PC-3 (cell line): ENCODE data around the gene MAP3K21. TPM values are rescaled to one million over a fixed set of nuclear protein-coding genes. Genes with fewer than 3 reads are reported as not detected.

Experiments used
- ATAC-seq: fragments of 200-7000 bp; cut with Tn5 transposase; 2 replicates; pipeline ENCODE4 v1.9.1; 2020; ENCODE audit warnings: mild to moderate bottlenecking, moderate library complexity
- BruUV-seq: library from RNA; stranded (reverse); fragments of 400-500 nt; replicated peaks from 2 replicates; lab custom pipeline; 2021; lab: Mats Ljungman, UMichigan
- CTCF ChIA-PET: fragments of 300-600 bp; sonication (Branson Sonifier 250); formaldehyde crosslinking; loops from one replicate; lab custom pipeline; 2022; ENCODE audit warnings: antibody characterized with exemption; lab: Charles Lee
- POLR2A ChIA-PET: fragments of 300-600 bp; sonication (Branson Sonifier 250); formaldehyde crosslinking; loops from one replicate; lab custom pipeline; 2022; ENCODE audit warnings: antibody characterized with exemption; ENCODE audit not compliant: unreplicated experiment; lab: Charles Lee
- DNase-seq: peaks from one replicate; pipeline ENCODE4 v3.0.0-alpha.2; 2015
- H2AFZ ChIP-seq: fragments of 300-600 bp; sonication (generic); 2 replicates; pipeline ENCODE4 v1.6.0; 2016; ENCODE audit warnings: antibody characterized with exemption, low read length
- H3F3A ChIP-seq: fragments of 300-600 bp; sonication (generic); one replicate; pipeline ENCODE4 v1.6.0; 2017; ENCODE audit warnings: antibody characterized with exemption, low read length, control low read depth, mild to moderate bottlenecking; ENCODE audit not compliant: unreplicated experiment
- H3K27ac ChIP-seq: fragments of 300-600 bp; sonication (generic); 2 replicates; pipeline ENCODE4 v1.5.1; 2016; ENCODE audit warnings: mild to moderate bottlenecking, low read length
- H3K27me3 ChIP-seq: fragments of 300-600 bp; sonication (generic); 2 replicates; pipeline ENCODE4 v1.6.1; 2016; ENCODE audit warnings: low read length, mixed read lengths
- H3K36me3 ChIP-seq: fragments of 300-600 bp; sonication (generic); 2 replicates; pipeline ENCODE4 v1.6.1; 2016; ENCODE audit warnings: low read depth, mixed run types, low read length, mixed read lengths
- H3K4me1 ChIP-seq: fragments of 300-600 bp; sonication (generic); 2 replicates; pipeline ENCODE4 v1.5.1; 2016; ENCODE audit warnings: low read length; ENCODE audit not compliant: insufficient read depth
- H3K4me2 ChIP-seq: fragments of 300-600 bp; sonication (generic); 2 replicates; pipeline ENCODE4 v1.6.0; 2016; ENCODE audit warnings: low read length
- H3K4me3 ChIP-seq: fragments of 300-600 bp; sonication (generic); 2 replicates; pipeline ENCODE4 v1.5.1; 2016; ENCODE audit warnings: mild to moderate bottlenecking, low read length, mixed read lengths
- H3K79me2 ChIP-seq: fragments of 300-600 bp; sonication (generic); 2 replicates; pipeline ENCODE4 v1.6.1; 2017; ENCODE audit warnings: low read length, mixed read lengths
- H3K9ac ChIP-seq: fragments of 300-600 bp; sonication (generic); 2 replicates; pipeline ENCODE4 v1.6.0; 2016; ENCODE audit warnings: mild to moderate bottlenecking, low read length
- H3K9me2 ChIP-seq: fragments of 300-600 bp; sonication (generic); replicated peaks from 2 replicates; pipeline ENCODE4 v1.6.1; 2016; ENCODE audit warnings: mixed run types, low read length, mixed read lengths
- H3K9me3 ChIP-seq: fragments of 300-600 bp; sonication (generic); 2 replicates; pipeline ENCODE4 v1.6.1; 2016; ENCODE audit warnings: low read length, mixed read lengths
- H4K20me1 ChIP-seq: fragments of 300-600 bp; sonication (generic); 2 replicates; pipeline ENCODE4 v1.6.1; 2016; ENCODE audit warnings: low read length, mixed read lengths
- EZH2 ChIP-seq: fragments of 300-600 bp; sonication (generic); IDR thresholded peaks from one replicate; pipeline ENCODE4 v1.6.1; 2017; ENCODE audit warnings: antibody characterized with exemption, mild to moderate bottlenecking, low read length; ENCODE audit not compliant: unreplicated experiment
- EZH2phosphoT487 ChIP-seq: fragments of 300-600 bp; sonication (generic); IDR thresholded peaks from 2 replicates; pipeline ENCODE4 v1.6.1; 2018; ENCODE audit warnings: mild to moderate bottlenecking, antibody characterized with exemption, low read length, borderline replicate concordance
- intact Hi-C: fragments of 100-400 bp; cut with micrococcal nuclease; formaldehyde crosslinking; loops from 2 replicates; pipeline ENCODE4 v1.9.0; 2023
- total RNA-seq: library from RNA; depleted of rRNA; stranded (reverse); fragments of >200 nt; gene quantifications from 2 replicates; pipeline ENCODE4 v1.2.3, GENCODE V29; 2014
- TF ChIP-seq, protein P1 (sequence below): fragments of 300-600 bp; sonication (generic); conservative IDR thresholded peaks from 2 replicates; pipeline ENCODE4 v1.5.1; 2017; ENCODE audit warnings: antibody characterized with exemption, low read depth, mild to moderate bottlenecking, low read length

MAP3K21 gene
- total RNA-seq, 1 experiment from 2014 or later, result 13.7 TPM

- H4K20me1 ChIP-seq, result no peaks in the 10 kb centered on the region
- H3K9me2 ChIP-seq, result no peaks in the 10 kb centered on the region
- H3F3A ChIP-seq, result no peaks in the 10 kb centered on the region
- CTCF ChIA-PET, result no interaction called here
- no peaks in the 10 kb centered on the region for H3K79me2 ChIP-seq
- H3K4me1 ChIP-seq, result peaks cover 14% of the 10 kb centered on the region
- intact Hi-C loops, result no loop called here
- H3K4me3 ChIP-seq, result no peak overlapping the region
- no peak overlapping the region for H3K9ac ChIP-seq
- BruUV-seq, result no TSS peak
- POLR2A ChIA-PET, result no interaction called here
- ATAC-seq, result no peak
- no peaks in the 10 kb centered on the region for H3K27me3 ChIP-seq
- no peak overlapping the region for H3K4me2 ChIP-seq
- TF ChIP-seq, protein P1, sequence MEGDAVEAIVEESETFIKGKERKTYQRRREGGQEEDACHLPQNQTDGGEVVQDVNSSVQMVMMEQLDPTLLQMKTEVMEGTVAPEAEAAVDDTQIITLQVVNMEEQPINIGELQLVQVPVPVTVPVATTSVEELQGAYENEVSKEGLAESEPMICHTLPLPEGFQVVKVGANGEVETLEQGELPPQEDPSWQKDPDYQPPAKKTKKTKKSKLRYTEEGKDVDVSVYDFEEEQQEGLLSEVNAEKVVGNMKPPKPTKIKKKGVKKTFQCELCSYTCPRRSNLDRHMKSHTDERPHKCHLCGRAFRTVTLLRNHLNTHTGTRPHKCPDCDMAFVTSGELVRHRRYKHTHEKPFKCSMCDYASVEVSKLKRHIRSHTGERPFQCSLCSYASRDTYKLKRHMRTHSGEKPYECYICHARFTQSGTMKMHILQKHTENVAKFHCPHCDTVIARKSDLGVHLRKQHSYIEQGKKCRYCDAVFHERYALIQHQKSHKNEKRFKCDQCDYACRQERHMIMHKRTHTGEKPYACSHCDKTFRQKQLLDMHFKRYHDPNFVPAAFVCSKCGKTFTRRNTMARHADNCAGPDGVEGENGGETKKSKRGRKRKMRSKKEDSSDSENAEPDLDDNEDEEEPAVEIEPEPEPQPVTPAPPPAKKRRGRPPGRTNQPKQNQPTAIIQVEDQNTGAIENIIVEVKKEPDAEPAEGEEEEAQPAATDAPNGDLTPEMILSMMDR, result no peak
- no peak for TF ChIP-seq EZH2phosphoT487
- DNase-seq, result no peak
- H2AFZ ChIP-seq, result no peak overlapping the region
- H3K27ac ChIP-seq, result no peak overlapping the region
- H3K36me3 ChIP-seq, result no peaks in the 10 kb centered on the region
- H3K9me3 ChIP-seq, result no peaks in the 10 kb centered on the region
Observed at GRCh38 chr1:233320023-233320422, 7.5 kb upstream of the MAP3K21 start.

GRCh38 chr1:233323718-233324117 lies 3.8 kb upstream of the MAP3K21 start:
- H3K9ac ChIP-seq, result no peak overlapping the region
- TF ChIP-seq, protein P1, result no peak
- TF ChIP-seq EZH2, result no peak
- TF ChIP-seq EZH2phosphoT487, result no peak
- H3K9me3 ChIP-seq, result no peaks in the 10 kb centered on the region
- intact Hi-C loops, result no loop called here
- no peak overlapping the region for H3K27ac ChIP-seq
- H3K4me2 ChIP-seq, result no peak overlapping the region
- DNase-seq (no peak), ATAC-seq (no peak)
- H3F3A ChIP-seq, result no peaks in the 10 kb centered on the region
- peaks cover 2% of the 10 kb centered on the region for H3K79me2 ChIP-seq
- no peaks in the 10 kb centered on the region for H3K9me2 ChIP-seq
- H3K4me1 ChIP-seq, result no peaks in the 10 kb centered on the region
- H3K4me3 ChIP-seq, result no peak overlapping the region
- no TSS peak for BruUV-seq
- H4K20me1 ChIP-seq, result no peaks in the 10 kb centered on the region
- no peak overlapping the region for H2AFZ ChIP-seq
- H3K27me3 ChIP-seq, result no peaks in the 10 kb centered on the region
- no peaks in the 10 kb centered on the region for H3K36me3 ChIP-seq
- POLR2A ChIA-PET, result no interaction called here
- CTCF ChIA-PET, result no interaction called here

DNA sequence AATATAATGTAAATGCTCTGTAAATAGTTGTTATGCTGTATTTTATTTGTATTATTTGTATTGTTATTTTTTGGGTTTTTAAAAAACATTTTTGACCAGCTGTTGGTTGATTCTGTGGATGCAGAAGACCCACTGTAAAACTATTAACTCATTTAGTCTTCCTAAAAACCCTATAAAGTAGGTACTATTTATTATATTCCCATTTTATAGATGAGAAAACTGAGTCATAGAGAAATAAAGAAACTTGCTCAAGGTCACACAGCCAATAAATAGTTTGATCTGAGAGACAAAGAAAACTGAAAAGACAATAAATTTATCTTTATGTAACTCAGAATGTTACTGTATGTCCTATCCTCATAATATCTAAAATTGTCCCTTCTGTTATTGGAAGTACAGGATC lies 1.2 kb upstream of the MAP3K21 start:
- intact Hi-C loops, result no loop called here
- DNase-seq (no peak), ATAC-seq (no peak)
- Histone ChIP-seq H3K27ac (no peak overlapping the region), H3K4me2 (peak overlapping the region; percentile 80), H3K79me2 (peaks cover 28% of the 10 kb centered on the region), H3K36me3 (no peaks in the 10 kb centered on the region), H3F3A (no peaks in the 10 kb centered on the region), H4K20me1 (peaks cover 12% of the 10 kb centered on the region; the same call in 1 of the 2 replicates), H3K4me3 (peak overlapping the region; percentile 68), H3K27me3 (no peaks in the 10 kb centered on the region), H3K4me1 (peaks cover 15% of the 10 kb centered on the region), H3K9me3 (no peaks in the 10 kb centered on the region), H2AFZ (peak overlapping the region; percentile 83), H3K9ac (no peak overlapping the region), H3K9me2 (no peaks in the 10 kb centered on the region)
- no TSS peak for BruUV-seq
- ChIA-PET CTCF (no interaction called here), POLR2A (no interaction called here)
- TF ChIP-seq EZH2phosphoT487 (no peak), EZH2 (no peak)
- TF ChIP-seq, protein P1, result no peak
